Activated T-cell treated with anti-CD3 and anti-CD28 coated beads, Interleukin-2, amount 50 U/mL, for 72 hours (primary cell): Measurements from ENCODE around the gene PRKAR1B. TPM values are rescaled to one million over a fixed set of nuclear protein-coding genes. Genes with fewer than 3 reads are reported as not detected.

Source experiments
- ATAC-seq, 2 donors: fragments of 150-1000 bp; cut with Tn5 transposase; replicated peaks in 1 of 2; 2 replicates each; pipeline ENCODE4 v1.10.0; 2021; ENCODE audit warnings: moderate library complexity in 2 of 2, mild to moderate bottlenecking in 1 of 2
- DNase-seq, 2 donors: peaks; one replicate each; pipeline ENCODE4 v3.0.0; 2021 to 2022; ENCODE audit warnings: mixed read lengths in 1 of 2
- H3K27ac Mint-ChIP-seq: one replicate; pipeline ENCODE4 v1.8.0; 2022; ENCODE audit warnings: mild to moderate bottlenecking, moderate library complexity, mixed read lengths
- H3K27me3 Mint-ChIP-seq: one replicate; pipeline ENCODE4 v1.8.0; 2022; ENCODE audit warnings: low read depth, mixed read lengths
- H3K36me3 Mint-ChIP-seq, 2 donors: one replicate each; pipeline ENCODE4 v1.8.0; 2022; ENCODE audit warnings: mixed read lengths in 2 of 2, mild to moderate bottlenecking in 1 of 2; ENCODE audit not compliant: insufficient read depth in 2 of 2
- H3K4me1 Mint-ChIP-seq: one replicate; pipeline ENCODE4 v1.8.0; 2022; ENCODE audit warnings: low read depth, mixed read lengths
- H3K4me3 Mint-ChIP-seq, 2 donors: one replicate each; pipeline ENCODE4 v1.8.0; 2022; ENCODE audit warnings: mild to moderate bottlenecking in 2 of 2, mixed read lengths in 2 of 2, moderate library complexity in 2 of 2
- H3K9me3 Mint-ChIP-seq, 2 donors: one replicate each; pipeline ENCODE4 v1.8.0; 2022; ENCODE audit warnings: mixed read lengths in 2 of 2
- total RNA-seq, 2 donors: library from RNA; stranded (reverse); gene quantifications; one replicate each; pipeline ENCODE4 v1.2.3, GENCODE V29; 2022

Gene PRKAR1B
- total RNA-seq, 2 donors from 2014 or later, result 33.6 to 43.5 TPM

GRCh38 chr7:519484-520390, 207.3 kb downstream of the PRKAR1B start, which contains the start of gene PDGFA:
PDGFA (minus strand) TSS chr7:519846; CDS start chr7:519001, 845 bp downstream.
- ATAC-seq (peak; percentile 47 to 50), DNase-seq (peak; percentile 41 to 56)
- no peaks in the 10 kb centered on the region for H3K36me3 Mint-ChIP-seq
- peaks cover 18% of the 10 kb centered on the region for H3K27me3 Mint-ChIP-seq
- H3K4me1 Mint-ChIP-seq, result peaks cover 5% of the 10 kb centered on the region
- no peak within 1 kb of the TSS for H3K27ac Mint-ChIP-seq
- H3K9me3 Mint-ChIP-seq, result no peaks in the 10 kb centered on the region
- H3K4me3 Mint-ChIP-seq, result peak within 1 kb of the TSS; percentile 85 to 90

GRCh38 chr7:518630-519483, 208.2 kb downstream of the PRKAR1B start:
- no peaks in the 10 kb centered on the region for H3K36me3 Mint-ChIP-seq
- DNase-seq, result peak; percentile 58 to 59
- ATAC-seq, result peak; percentile 59
- no peak overlapping the region for H3K27ac Mint-ChIP-seq
- H3K27me3 Mint-ChIP-seq, result peaks cover 12% of the 10 kb centered on the region
- peaks cover 9% of the 10 kb centered on the region for H3K4me1 Mint-ChIP-seq
- H3K4me3 Mint-ChIP-seq, result peak overlapping the region; percentile 85 to 90
- no peaks in the 10 kb centered on the region for H3K9me3 Mint-ChIP-seq

GRCh38 chr7:517774-518629, 209.1 kb downstream of the PRKAR1B start:
- Mint-ChIP-seq H3K9me3 (no peaks in the 10 kb centered on the region), H3K27me3 (peaks cover 15% of the 10 kb centered on the region), H3K27ac (no peak overlapping the region), H3K36me3 (no peaks in the 10 kb centered on the region), H3K4me3 (peak overlapping the region; percentile 85 to 90), H3K4me1 (peaks cover 14% of the 10 kb centered on the region)
- DNase-seq (peak; percentile 31 to 43), ATAC-seq (no peak)

- ATAC-seq (peak; percentile 7 to 14), DNase-seq (peak; percentile 38 to 39)
- no peaks in the 10 kb centered on the region for H3K36me3 Mint-ChIP-seq
- peak overlapping the region; percentile 47 to 69 for H3K4me3 Mint-ChIP-seq
- peaks cover 14% of the 10 kb centered on the region for H3K4me1 Mint-ChIP-seq
- no peaks in the 10 kb centered on the region for H3K9me3 Mint-ChIP-seq
- peaks cover 15% of the 10 kb centered on the region for H3K27me3 Mint-ChIP-seq
- no peak overlapping the region for H3K27ac Mint-ChIP-seq
Measured at GRCh38 chr7:516606-517456, 210.2 kb downstream of the PRKAR1B start.

GRCh38 chr7:516216-516605, 210.9 kb downstream of the PRKAR1B start:
- Mint-ChIP-seq H3K4me1 (peaks cover 14% of the 10 kb centered on the region), H3K9me3 (no peaks in the 10 kb centered on the region), H3K27ac (no peak overlapping the region), H3K4me3 (peak overlapping the region in 1 of 2 donors; percentile 69), H3K27me3 (peaks cover 12% of the 10 kb centered on the region), H3K36me3 (no peaks in the 10 kb centered on the region)
- no peak for ATAC-seq
- DNase-seq, result no peak

DNA sequence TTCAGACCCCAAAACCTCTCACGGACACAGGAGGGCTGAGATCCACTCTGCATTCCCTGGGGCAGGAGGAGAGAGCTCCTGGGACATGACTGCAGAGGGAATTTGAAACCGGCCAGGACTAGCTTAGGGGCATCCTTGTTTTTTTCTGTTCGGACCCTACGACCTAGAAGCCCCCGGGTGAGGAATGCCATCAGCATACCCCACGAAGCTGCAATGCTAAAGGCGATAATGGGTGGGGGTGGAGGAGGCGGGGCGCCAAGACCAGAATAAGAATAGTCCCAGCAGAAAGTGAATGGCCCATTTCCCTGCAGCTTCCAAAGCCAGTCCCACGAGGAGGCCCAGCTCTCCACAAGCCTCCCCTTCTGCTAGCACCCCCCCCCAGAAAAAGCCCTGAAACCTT, 211.5 kb downstream of the PRKAR1B start:
- Mint-ChIP-seq H3K4me1 (peaks cover 14% of the 10 kb centered on the region), H3K36me3 (no peaks in the 10 kb centered on the region), H3K4me3 (no peak overlapping the region), H3K27me3 (peaks cover 8% of the 10 kb centered on the region), H3K9me3 (no peaks in the 10 kb centered on the region), H3K27ac (no peak overlapping the region)
- no peak for DNase-seq
- no peak for ATAC-seq

DNA sequence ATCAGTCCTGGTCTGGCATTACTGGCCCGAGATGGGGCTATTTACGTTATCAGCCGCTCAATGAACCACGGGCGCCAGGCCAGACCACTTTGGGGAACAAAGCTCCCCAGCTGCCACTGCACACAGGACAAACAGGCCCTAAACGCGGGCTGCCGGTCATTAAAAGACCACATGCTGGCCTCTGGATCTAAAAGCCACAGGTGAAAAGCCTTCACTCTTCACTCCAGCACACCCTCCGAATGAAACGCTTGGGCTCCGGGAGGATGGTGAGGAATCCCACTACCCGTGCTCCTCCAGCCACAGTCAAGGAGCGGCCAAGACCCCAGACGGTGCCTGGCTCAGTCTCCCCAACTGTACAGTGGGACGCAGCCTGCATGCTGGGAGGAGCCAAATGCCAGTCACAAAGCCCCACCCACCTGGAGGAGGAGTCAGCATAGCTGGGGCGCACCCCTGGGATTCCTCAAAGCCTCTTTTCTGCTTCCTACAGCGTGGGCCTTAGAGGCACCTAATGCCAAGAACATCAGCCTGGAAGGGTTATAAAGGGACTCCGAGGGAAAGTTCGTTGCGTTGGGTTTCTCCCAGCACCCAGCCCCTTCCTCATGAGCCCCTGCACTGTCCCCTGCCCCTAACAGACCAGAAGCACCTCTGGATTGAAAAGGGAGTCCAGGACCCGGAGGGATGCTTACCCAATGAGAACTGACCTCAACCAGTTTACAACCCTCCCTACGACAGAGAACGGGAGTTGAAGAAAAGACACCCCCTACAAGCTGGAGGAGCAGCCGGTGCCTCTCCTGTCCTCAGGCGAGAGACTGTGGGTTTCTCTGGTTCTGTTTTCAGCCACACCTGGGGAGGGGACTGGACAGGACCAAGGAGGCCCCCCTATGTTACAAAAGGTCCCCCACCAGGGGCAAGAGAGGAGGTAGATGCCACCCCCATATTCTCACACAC, 212.2 kb downstream of the PRKAR1B start:
- H3K36me3 Mint-ChIP-seq, result no peaks in the 10 kb centered on the region
- H3K27ac Mint-ChIP-seq, result no peak overlapping the region
- H3K4me1 Mint-ChIP-seq, result peaks cover 14% of the 10 kb centered on the region
- ATAC-seq (no peak), DNase-seq (no peak)
- H3K9me3 Mint-ChIP-seq, result no peaks in the 10 kb centered on the region
- H3K27me3 Mint-ChIP-seq, result peaks cover 8% of the 10 kb centered on the region
- H3K4me3 Mint-ChIP-seq, result no peak overlapping the region

GRCh38 chr7:514242-514641, 212.8 kb downstream of the PRKAR1B start:
- Mint-ChIP-seq H3K36me3 (no peaks in the 10 kb centered on the region), H3K4me1 (peaks cover 14% of the 10 kb centered on the region), H3K4me3 (peak overlapping the region in 1 of 2 donors; percentile 59), H3K27me3 (peaks cover 8% of the 10 kb centered on the region), H3K9me3 (no peaks in the 10 kb centered on the region), H3K27ac (peak overlapping the region; percentile 90)
- no peak for DNase-seq
- ATAC-seq, result no peak

DNA sequence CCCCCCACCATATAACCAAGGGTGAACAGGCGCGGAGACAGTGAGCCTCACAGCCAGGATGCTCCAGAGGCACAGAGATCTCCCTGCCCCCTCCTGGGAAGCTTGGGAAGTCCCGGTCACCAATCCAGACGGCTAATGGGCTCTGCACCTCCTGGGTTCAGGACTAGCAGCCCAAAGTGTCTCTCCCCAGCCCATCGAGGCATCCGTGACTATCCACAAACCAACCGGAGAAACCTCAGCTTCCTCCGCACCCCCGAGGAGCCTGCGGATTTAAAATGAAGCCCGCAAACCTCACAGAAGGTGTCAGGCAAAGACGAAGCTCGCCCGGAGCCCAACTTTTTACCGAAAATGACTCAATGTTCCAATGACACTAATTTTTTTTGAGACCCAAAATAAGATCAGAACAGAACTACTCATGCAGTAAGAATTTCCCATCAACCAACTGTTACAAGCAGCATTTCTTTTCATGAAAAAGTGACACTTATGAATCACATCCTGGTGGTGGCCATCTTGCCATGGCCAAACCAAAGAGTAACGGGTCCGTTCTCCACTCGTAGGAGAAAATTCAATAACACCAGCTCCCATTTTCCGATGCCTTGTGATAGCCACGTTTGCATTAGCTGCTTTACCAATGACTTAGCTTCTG, 213.4 kb downstream of the PRKAR1B start:
- Mint-ChIP-seq H3K4me3 (peak overlapping the region in 1 of 2 donors; percentile 59), H3K27ac (peak overlapping the region; percentile 90), H3K27me3 (peaks cover 8% of the 10 kb centered on the region), H3K36me3 (no peaks in the 10 kb centered on the region), H3K9me3 (no peaks in the 10 kb centered on the region), H3K4me1 (peaks cover 14% of the 10 kb centered on the region)
- DNase-seq (peak in 1 of 2 donors; percentile 20), ATAC-seq (peak; percentile 34 to 47)

DNA sequence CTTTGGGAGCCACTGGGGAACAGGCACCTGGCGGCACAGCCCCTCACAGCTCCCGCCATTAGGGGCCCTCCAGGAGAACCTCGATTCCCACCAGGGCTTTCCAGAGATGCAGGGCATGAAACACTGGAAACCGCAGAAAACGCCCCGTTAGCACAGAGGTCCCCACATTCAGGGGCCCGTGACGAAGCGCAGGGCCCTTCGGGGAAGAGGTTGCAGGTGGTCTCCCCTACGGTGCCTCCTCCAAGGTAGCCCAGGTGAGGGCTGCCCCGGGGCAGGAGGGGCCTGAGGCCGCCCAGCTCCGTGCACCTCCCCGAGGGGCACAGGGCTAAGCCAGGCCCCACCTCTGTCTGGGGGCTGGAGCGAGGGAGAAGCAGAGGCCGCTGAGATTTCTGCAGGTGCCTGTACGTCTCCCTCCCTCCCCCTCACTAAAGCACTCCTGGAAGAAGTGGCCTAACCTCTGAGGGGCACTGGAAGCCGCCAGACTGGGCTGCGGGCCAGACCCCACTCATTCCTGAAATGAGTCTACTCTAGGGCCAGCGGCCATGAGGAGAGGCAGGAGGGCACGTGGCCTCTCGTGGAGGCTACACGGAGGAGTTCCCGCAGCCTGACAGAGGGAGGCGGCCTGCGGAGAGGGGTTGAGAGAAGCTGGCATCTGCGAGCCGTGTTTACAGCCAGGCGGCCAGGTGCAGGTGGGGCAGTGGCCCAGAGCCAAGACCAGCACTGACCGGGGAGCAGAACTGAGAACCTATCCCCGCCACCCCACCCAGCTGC, 214.4 kb downstream of the PRKAR1B start:
- no peaks in the 10 kb centered on the region for H3K9me3 Mint-ChIP-seq
- H3K27ac Mint-ChIP-seq, result no peak overlapping the region
- no peak overlapping the region for H3K4me3 Mint-ChIP-seq
- ATAC-seq (no peak), DNase-seq (no peak)
- peaks cover 10% of the 10 kb centered on the region for H3K4me1 Mint-ChIP-seq
- peaks cover 8% of the 10 kb centered on the region for H3K27me3 Mint-ChIP-seq
- no peaks in the 10 kb centered on the region for H3K36me3 Mint-ChIP-seq
